Measurements from ENCODE around the gene EPB41.

The EPB41 gene

DNA sequence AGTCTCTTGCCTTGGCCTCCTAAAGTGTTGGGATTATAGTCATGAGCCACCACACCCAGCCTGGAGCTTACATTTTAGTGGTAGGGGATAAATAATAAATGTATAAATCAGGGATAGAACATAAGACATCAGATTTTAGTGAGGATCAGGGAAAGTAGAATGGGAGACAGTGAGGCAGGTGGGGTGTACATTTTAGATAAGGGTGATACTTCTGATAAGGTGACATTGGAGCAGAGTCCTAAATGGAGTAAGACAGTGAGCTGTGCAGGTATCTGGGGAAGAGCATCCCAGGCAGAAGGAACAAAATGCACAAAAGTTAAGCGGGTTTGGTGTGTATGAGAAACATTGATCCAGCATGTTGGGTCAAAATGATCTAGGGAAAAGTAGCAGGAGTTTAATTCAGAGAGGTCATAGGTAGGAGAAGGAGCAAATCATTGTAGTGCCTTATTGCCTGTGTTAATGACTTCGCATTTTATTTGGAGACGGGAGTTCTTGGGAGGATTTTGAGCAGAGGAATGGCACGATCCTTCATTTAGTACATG lies 11.1 kb downstream of the EPB41 start:
- in situ Hi-C loops (cut with MboI; ENCODE audit: low pct_unique_long_range_greater_than_20kb, low sequenced_read_pairs, unreplicated experiment) = no loop called here
- no peak for DNase-seq (ENCODE audit: low spot score)
- TF ChIP-seq, protein P1, sequence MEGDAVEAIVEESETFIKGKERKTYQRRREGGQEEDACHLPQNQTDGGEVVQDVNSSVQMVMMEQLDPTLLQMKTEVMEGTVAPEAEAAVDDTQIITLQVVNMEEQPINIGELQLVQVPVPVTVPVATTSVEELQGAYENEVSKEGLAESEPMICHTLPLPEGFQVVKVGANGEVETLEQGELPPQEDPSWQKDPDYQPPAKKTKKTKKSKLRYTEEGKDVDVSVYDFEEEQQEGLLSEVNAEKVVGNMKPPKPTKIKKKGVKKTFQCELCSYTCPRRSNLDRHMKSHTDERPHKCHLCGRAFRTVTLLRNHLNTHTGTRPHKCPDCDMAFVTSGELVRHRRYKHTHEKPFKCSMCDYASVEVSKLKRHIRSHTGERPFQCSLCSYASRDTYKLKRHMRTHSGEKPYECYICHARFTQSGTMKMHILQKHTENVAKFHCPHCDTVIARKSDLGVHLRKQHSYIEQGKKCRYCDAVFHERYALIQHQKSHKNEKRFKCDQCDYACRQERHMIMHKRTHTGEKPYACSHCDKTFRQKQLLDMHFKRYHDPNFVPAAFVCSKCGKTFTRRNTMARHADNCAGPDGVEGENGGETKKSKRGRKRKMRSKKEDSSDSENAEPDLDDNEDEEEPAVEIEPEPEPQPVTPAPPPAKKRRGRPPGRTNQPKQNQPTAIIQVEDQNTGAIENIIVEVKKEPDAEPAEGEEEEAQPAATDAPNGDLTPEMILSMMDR (IDR thresholded peaks at IDR 0.05; ENCODE audit: extremely low read depth, insufficient read depth, missing control alignments) = no peak

DNA sequence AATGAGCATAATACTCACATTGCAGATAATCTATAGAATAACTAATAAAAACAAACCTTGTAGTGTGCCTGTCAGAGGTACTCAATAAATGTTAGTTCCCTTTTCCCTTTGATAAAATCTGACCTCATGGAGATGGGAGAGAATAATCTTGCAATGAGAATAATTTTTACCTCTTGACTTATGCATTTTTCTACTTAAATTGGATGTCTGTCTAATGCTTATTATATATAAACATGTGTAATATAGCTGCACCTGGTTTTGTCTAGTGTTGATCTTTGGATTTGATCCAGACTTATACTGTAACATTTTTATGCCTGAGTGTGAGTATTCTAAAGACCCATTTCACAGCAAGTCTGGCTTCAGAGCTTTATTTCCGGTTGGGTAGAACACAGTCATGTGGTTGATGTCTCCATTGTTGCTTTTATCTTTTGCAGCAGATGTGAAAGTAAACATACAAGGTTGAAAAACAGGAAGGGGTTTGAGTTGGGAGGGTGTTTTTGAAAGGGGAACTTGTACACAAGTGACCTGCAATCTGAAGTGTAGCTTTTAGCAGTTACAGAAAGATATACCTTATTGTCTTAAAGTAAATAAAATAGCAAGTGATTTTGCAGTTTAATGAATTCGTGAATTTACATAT lies 12.4 kb downstream of the EPB41 start:
- in situ Hi-C loops (cut with MboI; ENCODE audit: low pct_unique_long_range_greater_than_20kb, low sequenced_read_pairs, unreplicated experiment) = no loop called here
- peak; percentile 72 for DNase-seq (ENCODE audit: low spot score)

DNA sequence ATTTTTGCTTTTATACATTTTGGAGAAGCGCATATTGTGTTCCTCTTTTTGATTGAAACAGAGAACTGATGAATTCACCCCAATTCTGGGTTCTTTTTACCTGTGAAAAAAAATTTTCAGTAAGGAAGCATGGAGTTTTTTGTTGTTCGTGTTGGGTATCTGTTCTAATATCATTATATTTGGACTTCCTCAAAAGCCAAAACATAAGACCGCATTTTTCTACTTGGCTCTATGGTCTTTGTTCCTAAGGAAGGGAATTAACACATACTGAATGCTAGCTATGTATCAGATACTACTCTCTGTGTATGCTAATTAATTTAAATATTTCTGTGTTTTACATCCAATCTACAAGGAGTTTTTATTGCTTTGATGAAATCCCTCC lies 12.9 kb downstream of the EPB41 start:
- in situ Hi-C loops (cut with MboI; ENCODE audit: low pct_unique_long_range_greater_than_20kb, low sequenced_read_pairs, unreplicated experiment) = no loop called here
- DNase-seq (ENCODE audit: low spot score) = no peak
- TF ChIP-seq, protein P1 (IDR thresholded peaks at IDR 0.05; ENCODE audit: extremely low read depth, insufficient read depth, missing control alignments) = no peak

More for the DNA sequence above, 12.4 kb downstream of the EPB41 start:
- TF ChIP-seq, protein P1 (IDR thresholded peaks at IDR 0.05; ENCODE audit: extremely low read depth, insufficient read depth, missing control alignments) = no peak

DNA sequence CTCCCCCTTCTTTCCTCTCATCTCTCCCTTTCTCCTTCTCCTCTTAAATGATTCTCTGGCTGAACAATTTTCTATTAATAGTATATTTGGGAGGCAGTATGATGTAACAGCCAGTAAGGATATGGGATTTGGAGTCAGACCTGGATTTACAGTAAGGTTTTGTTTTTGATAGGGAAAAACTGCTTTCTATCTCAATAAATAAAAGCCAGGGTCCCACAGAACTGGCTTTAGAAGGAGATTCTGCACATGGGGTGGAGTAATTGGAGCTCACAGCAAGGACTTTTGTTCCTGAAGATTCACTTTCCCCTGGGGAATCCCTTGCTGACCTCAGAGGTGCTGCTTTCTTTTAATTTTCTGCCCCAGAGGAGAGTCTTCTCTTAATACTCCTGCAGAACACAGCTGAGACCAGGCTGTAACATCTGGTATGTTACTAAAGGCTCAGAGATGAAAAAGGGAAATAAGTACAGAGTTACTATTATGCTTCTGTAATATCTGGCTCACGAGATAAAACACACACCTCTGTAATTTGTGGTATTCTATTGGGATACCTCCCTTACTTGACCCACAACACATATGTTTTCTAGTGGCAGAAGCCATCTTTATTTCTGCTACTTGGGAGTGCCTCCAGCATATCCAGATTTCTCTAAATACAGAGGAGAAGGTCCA lies 13.4 kb downstream of the EPB41 start:
- TF ChIP-seq, protein P1 (IDR thresholded peaks at IDR 0.05; ENCODE audit: extremely low read depth, insufficient read depth, missing control alignments) = no peak
- in situ Hi-C loops (cut with MboI; ENCODE audit: low pct_unique_long_range_greater_than_20kb, low sequenced_read_pairs, unreplicated experiment) = no loop called here
- DNase-seq (ENCODE audit: low spot score) = no peak

DNA sequence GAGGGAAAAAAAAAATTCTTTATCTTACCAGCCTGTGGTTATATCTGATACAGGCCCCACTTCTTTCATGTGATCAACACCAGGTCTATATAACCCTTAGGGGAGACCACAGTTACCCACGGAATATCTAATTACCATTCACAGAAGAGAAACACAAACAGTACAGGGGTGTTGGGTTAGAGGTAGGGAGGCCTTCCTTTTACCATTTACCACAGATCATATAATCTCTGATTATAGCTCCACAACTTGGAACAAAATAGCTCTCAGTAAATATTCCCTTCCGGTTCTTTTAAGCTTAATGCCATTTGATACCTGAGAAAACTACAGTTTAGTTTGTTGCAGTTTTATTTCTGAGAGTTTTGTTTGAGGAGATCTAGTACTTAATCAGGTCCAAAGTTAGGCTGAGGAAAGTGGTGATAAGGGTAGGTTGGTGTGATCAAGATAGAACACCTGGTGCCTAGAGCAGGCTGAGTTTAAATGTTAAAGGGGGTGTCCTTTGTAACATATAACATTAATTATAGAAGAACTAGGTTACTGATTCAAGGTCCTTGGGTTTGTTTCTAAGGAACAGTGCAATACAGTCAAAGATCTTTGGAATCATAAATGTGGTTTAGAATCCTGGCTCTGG lies 14.1 kb downstream of the EPB41 start:
- TF ChIP-seq, protein P1 (IDR thresholded peaks at IDR 0.05; ENCODE audit: extremely low read depth, insufficient read depth, missing control alignments) = no peak
- in situ Hi-C loops (cut with MboI; ENCODE audit: low pct_unique_long_range_greater_than_20kb, low sequenced_read_pairs, unreplicated experiment) = no loop called here
- no peak for DNase-seq (ENCODE audit: low spot score)

DNA sequence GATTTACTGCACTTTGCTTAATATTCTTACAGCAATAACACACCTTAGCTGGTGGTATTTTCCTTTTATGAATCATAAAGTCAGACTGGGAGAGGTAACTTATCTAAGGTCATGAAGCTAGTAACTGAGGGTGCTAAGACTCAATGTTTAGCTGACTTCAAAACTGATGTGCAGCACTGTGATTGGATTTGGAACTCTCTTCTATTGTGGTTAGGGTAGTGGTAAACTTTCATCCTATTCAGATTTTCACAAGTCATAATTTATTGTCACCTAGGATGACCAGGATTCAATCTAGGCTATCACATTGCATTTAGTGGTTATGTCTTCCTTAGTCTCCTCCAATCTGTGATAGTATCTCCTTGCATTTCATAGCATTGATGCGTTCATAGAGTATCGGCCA lies 18.9 kb downstream of the EPB41 start:
- TF ChIP-seq, protein P1 (IDR thresholded peaks at IDR 0.05; ENCODE audit: extremely low read depth, insufficient read depth, missing control alignments) = no peak
- in situ Hi-C loops (cut with MboI; ENCODE audit: low pct_unique_long_range_greater_than_20kb, low sequenced_read_pairs, unreplicated experiment) = no loop called here
- no peak for DNase-seq (ENCODE audit: low spot score)
